HUDEP-2 (cell line): Measurements from ENCODE around the gene UGGT2.
"Not testable (repeated sequence)": the region's sequence is repeated elsewhere in the genome, so short reads cannot be mapped to it uniquely, and the experiment has no call there.

Experiments
- DNase-seq, 76 experiments: peaks; one replicate each; lab custom pipeline; 2025; ENCODE audit not compliant: unreplicated experiment in 76 of 76; lab: John Stamatoyannopoulos, UW

UGGT2 gene

DNA sequence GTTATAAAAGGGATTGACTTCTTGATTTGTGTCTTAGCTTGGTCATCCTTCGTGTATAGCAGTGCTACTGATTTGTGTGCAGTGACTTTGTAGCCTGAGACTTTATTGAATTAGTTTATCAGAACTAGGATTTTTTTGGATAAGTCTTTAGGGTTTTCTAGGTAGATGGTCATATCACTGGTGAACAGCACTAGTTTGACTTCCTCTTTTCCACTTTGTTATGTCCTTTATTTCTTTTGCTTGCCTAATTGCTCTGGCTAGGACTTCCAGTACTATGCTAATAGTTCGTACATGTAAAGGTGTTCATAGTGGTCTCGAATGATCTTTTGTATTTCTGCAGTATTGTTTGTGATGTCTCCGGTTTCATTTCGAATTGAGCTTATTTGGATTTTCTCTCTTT lies 230.9 kb downstream of the UGGT2 start:
- DNase-seq: no peak

DNA sequence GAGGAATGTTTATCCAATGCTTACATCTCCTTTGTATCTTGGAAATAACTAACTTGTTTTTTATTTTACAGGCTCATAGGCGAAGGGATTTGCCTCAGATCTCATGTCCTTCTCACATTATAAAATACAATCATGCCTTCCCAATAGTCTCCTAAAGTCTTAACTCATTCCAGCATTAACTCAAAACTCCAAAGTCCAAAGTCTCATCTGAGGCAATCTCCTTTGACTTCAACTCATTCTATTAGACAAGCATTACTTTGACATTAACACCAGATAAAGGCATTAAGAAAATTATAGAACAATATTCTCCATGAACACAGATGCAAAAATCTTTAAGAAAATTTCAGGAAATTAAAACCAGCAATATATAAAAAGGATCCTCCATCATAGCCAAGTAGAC lies 238.7 kb downstream of the UGGT2 start:
- no peak for DNase-seq

DNA sequence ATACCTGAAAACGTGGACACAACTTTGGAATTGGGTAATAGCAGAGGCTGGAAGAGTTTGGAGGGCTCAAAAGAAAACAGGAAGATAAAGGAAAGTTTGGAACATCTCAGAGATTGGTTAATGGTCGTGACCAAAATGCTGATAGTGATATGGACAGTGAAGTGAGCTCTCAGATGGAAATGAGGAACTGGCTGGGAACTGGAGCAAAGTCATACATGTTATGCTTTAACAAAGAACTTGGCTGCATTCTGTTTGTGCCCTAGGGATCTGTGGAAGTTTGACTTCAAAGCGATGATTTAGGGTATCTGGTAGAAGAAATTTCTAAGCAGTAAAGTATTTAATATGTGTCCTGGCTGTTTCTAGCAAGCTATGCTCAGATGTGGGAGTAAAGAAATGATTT lies 240.1 kb downstream of the UGGT2 start:
- no peak for DNase-seq

DNA sequence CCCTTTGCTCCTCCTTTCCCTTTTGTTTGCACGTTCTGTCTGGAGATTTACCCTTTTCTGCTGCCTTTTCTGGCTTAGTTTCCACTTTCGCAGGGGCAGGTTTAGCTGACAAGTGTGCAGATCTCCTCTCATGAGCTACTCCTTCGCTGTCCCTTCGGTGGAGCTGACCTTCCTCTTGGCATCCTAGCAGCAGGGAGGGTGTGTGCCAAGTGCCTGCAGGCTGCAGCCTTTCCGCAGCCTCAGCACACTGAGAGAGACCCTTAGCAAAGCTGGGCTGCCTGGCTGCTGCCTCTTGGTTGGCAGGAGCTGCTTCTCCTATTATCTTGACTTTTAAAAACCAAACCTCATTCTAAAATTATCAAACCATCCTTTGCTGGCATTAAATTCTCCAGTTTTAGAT lies 243.8 kb downstream of the UGGT2 start:
- no peak for DNase-seq

GRCh38 chr13:95805921-95806320 lies 247.3 kb downstream of the UGGT2 start:
- no peak for DNase-seq

DNA sequence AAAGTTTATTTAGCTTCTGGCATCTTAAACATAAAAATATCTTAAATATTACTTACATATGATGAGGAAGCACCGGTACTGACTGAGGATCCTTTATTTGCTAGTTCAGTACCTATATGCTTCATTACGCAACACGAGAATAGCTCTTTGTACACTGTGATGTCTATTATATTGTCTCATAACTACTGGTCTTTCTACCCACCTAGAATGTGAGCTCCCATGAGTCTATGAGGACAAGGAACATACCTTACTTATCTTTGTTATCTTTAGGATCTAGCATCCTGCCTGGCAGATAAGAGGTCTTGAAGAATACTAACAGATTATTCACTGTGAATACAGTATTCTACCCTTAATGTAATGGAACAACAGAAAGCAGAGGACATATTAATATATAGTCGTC lies 251.4 kb downstream of the UGGT2 start:
- DNase-seq: no peak

DNA sequence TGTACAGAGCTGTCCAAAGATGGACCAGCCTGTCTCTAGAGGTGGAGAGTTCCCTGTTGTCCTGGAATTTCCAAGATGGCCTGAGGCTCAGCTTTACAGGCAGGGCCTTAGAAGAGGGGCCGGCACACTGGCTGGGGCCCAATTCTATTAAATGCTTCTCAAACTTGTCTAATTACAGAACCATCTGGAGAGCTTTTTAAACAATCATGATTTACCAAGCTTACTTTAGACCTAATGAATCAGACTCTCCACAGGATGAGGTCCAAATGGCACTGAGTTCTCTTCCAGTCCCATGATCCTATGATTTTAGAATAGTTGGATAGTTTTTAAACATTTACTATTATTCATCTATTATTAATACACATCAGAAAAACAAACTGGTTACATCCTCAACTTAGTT lies 252.8 kb downstream of the UGGT2 start:
- DNase-seq: no peak

GRCh38 chr13:95797016-95797415 lies 256.2 kb downstream of the UGGT2 start:
- DNase-seq: no peak

DNA sequence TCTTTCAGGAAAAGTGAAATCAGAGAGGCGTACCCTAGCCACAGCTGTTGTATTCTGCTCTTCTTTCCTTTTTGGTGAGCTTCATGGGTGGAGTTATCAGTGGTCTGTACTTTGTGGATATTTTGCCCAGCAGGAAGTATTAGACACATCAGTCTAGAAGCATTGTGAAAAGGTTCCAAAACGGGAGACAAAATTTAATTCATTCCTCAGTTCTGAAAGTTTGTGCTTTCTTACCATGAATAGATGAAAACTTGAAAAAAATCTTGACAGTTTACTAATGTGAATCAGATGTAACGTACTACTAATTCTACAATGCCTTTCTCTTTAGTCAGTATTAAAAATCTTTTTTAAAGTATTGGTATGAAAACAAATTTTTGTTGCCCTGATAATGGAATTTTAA lies 259.4 kb downstream of the UGGT2 start:
- DNase-seq: no peak

- DNase-seq: no peak
Measured at GRCh38 chr13:95793018-95793555, 260.1 kb downstream of the UGGT2 start.

DNA sequence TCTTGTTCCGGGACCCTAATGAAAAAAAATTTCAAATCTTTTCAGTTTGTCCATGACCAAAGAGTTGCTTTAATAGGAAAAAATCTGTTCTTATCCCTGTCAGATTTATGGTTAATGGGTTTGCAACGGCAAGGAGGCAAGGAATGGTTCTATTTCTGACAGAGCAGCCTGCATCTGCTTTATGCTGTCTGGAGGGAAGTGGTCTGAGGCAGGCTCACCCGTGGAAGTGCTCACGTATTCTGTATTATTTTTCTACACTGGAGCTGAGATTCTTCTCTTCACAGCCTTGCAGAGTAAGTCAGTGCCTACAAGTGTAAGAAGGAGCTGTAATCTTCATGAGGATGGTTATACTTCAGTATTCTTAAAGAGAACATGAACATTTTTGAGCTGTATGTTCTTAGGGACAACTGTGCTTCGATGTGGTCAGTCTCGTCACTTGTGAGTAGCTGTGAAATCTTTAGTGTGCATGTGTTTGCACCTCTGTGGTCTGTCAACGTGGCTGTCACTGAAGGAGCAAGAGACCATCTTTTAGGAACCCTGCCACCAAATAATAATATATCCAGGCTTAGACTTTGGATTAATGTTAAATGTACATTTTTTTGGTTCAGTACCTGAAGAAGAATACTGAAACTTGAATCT lies 262.0 kb downstream of the UGGT2 start:
- DNase-seq: no peak

GRCh38 chr13:95789315-95789714 lies 263.9 kb downstream of the UGGT2 start:
- DNase-seq: not testable (repeated sequence)

DNA sequence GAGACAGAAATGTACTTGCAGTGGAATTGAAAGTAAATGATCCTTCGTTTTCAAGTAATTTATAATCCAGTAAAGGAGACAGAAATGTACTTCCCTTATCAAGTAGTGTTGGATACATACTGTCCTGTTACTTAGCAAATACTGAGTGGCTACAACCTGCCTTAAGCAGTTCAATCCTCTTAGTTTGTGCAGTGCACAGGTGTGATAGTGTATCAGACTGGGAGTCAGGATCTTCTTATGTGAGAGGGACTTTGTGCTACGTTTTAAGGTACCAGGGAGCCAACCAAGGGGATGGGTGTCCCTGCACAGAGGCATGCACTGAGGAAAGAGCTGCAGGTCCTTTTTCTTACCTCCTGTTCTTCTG lies 265.1 kb downstream of the UGGT2 start:
- DNase-seq: no peak

DNA sequence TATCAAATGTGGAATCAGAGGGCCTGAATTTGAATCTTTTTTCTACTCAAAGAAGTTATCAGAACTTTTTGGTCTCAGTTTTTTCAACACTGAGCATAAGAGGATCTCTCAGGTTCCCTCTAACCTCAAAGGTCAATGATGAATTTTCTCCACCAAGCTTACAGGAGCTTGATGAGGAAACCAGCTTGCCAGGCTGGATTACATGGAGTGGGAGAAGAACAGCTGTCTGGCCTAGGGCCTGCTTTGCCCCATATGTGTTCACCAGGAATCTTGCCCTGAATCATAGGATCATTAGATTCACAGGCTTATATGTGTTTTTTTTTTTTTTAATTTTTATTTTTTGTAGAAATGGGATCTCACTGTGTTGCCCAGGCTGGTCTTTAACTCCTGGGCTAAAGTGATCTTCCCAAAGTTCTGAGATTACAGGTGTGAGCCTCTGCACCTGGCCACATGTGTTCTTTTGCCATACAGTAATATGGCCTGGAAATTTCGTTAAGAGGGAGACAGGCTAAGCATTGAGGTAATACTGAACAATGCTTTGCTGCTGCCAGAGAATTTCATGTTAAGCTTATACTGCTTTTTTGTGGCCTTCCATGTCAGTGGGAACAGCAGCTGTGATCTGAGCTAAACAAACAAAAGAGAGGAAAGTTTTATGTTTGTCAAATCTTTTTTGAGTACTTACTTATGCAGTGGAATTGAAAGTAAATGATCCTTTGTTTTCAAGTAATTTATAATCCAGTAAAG lies 265.7 kb downstream of the UGGT2 start:
- DNase-seq: no peak

GRCh38 chr13:95784900-95785290 lies 268.3 kb downstream of the UGGT2 start:
- no peak for DNase-seq

DNA sequence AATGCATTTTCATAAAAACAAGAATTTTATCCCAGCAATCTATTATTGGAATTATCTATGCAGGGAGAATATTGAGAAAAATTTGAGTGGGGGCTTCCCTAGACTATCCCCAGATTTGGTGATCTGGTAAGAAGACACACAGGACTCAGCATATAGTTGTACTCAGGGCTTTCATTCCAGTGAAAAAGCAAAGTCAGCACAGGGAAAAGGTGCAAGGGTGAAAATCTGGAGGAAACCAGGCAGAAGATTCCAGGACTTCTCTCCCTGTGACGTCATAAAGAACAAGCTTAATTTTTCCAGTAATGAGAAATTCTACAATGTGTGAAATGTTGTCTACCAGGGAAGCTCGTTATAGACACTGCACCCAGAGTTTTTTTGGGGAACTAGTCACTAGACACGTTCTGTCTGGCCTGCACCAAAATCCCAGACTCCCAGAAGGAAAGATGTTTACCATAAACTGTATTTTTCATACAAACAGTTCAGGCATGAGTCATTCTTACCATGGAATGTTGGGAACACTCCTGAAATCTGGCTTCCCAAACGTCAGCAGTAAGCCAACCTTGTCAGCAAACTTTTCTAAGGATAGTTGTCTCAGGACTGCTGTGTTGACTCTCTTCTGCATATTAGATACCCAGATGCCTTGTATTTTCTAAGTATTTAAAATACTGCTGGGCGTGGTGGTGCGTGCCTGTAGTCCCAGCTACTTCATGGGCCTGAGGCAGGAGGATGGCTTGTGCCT lies 268.9 kb downstream of the UGGT2 start:
- no peak for DNase-seq

- no peak for DNase-seq
Measured at GRCh38 chr13:95783747-95784146, 269.5 kb downstream of the UGGT2 start.

DNA sequence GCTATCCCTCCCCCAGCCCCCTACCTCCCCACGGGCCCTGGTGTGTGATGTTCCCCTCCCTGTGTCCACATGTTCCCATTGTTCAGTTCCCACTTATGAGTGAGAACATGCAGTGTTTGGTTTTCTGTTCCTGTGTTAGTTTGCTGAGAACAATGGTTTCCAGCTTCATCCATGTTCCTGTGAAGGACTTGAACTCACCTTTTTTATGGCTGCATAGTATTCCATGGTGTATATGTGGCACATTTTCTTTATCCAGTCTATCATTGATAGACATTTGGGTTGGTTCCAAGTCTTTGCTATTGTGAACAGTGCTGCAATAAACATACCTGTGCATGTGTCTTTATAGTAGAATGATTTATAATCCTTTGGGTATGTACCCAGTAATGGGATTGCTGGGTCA lies 271.3 kb downstream of the UGGT2 start:
- not testable (repeated sequence) for DNase-seq

DNA sequence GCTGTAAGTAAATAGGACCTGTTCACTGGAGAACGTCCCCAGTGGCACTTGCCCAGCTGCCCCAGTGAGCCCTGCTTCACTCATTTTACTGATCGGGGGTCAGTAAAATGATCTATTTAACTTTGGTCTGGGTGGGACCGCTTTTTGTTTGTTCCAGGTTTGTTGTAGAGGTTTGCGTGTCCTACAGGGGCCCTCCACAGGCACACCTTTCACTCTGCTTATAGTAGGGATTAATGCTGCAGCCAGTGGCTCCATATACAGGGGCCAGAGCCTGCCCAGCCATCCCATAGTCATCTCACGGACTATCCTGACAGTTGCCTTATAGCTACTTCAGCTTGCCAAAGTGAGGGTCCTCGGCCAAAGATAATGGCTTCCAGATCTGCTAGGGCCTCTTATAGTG lies 272.2 kb downstream of the UGGT2 start:
- no peak for DNase-seq

- no peak for DNase-seq
Measured at GRCh38 chr13:95779522-95779921, 273.7 kb downstream of the UGGT2 start.

GRCh38 chr13:95771905-95772304 lies 281.3 kb downstream of the UGGT2 start:
- no peak for DNase-seq

GRCh38 chr13:95763601-95764000 lies 289.6 kb downstream of the UGGT2 start:
- DNase-seq: no peak
